WERI-Rb-1 (cell line): ENCODE results near the gene FOXRED2.

Experiments used
- DNase-seq: peaks from one replicate; pipeline ENCODE4 v3.0.0-alpha.2; 2020
- H3K27ac ChIP-seq: fragments of 250-450 bp; sonication (Bioruptor Pico); 2 replicates; pipeline ENCODE4 v1.5.1; 2020; ENCODE audit warnings: mild to moderate bottlenecking, moderate library complexity
- H3K27me3 ChIP-seq: fragments of 250-450 bp; sonication (Bioruptor Pico); 2 replicates; pipeline ENCODE4 v1.5.1; 2021; ENCODE audit warnings: mild to moderate bottlenecking, low read depth, moderate library complexity; ENCODE audit not compliant: insufficient read depth, severe bottlenecking
- H3K36me3 ChIP-seq: fragments of 250-450 bp; sonication (Bioruptor Pico); 2 replicates; pipeline ENCODE4 v1.5.1; 2020; ENCODE audit warnings: mild to moderate bottlenecking, moderate library complexity
- H3K4me3 ChIP-seq: 2 replicates; pipeline ENCODE4 v1.5.1; 2011; ENCODE audit warnings: low read depth, mild to moderate bottlenecking, control low read depth, low read length
- H3K9me3 ChIP-seq: fragments of 250-450 bp; sonication (Bioruptor Pico); 2 replicates; pipeline ENCODE4 v1.5.1; 2021; ENCODE audit warnings: mild to moderate bottlenecking, moderate library complexity; ENCODE audit not compliant: severe bottlenecking
- TF ChIP-seq, protein P1 (sequence below): IDR thresholded peaks from 2 replicates; pipeline ENCODE4 v1.5.1; 2011; ENCODE audit warnings: low read depth, mild to moderate bottlenecking, control low read depth, inconsistent platforms, low read length

FOXRED2 gene

DNA sequence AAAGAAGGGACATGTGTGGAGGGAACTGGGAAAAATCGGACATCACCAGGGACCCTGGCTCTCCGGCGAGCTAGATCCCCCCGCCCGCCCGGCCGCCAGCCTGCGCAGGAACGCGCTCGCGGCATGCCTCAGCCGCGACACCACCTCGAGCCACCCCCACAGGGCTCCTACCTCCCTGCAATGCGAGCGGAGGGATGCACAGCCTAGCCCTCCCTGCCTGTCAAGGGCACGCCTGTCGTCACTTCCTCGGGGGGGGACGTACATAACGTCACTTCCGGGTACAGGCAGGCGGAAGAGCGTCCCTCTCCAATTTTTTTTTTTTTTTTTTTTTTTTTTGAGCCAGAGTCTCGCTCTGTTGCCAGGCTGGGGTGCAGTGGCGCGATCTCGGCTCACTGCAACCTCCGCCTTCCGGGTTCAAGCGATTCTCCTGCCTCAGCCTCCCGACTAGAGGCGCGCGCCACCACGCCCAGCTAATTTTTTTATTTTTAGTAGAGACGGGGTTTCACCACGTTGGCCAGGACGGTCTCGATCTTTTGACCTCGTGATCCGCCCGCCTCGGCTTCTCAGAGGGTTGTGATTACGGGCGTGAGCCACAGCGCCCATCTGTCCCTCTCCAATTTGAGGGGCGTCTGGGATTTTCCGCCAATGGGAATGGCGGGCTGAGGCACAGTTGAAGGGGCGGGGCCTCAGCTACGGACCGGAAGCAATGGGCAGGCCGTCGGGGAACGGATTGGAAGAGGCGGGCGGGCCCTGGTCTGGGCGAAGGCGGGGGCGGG is 25.3 kb downstream of the FOXRED2 start, which contains the start of gene TXN2:
TSS of gene TXN2 (minus strand) at position 248 of the 776 bp plus-strand sequence. CDS start 803 bp downstream, outside the sequence.
- TF ChIP-seq, protein P1, sequence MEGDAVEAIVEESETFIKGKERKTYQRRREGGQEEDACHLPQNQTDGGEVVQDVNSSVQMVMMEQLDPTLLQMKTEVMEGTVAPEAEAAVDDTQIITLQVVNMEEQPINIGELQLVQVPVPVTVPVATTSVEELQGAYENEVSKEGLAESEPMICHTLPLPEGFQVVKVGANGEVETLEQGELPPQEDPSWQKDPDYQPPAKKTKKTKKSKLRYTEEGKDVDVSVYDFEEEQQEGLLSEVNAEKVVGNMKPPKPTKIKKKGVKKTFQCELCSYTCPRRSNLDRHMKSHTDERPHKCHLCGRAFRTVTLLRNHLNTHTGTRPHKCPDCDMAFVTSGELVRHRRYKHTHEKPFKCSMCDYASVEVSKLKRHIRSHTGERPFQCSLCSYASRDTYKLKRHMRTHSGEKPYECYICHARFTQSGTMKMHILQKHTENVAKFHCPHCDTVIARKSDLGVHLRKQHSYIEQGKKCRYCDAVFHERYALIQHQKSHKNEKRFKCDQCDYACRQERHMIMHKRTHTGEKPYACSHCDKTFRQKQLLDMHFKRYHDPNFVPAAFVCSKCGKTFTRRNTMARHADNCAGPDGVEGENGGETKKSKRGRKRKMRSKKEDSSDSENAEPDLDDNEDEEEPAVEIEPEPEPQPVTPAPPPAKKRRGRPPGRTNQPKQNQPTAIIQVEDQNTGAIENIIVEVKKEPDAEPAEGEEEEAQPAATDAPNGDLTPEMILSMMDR, result no peak
- H3K36me3 ChIP-seq, result peaks cover 29% of the 10 kb centered on the region
- peak; percentile 97 for DNase-seq

DNA sequence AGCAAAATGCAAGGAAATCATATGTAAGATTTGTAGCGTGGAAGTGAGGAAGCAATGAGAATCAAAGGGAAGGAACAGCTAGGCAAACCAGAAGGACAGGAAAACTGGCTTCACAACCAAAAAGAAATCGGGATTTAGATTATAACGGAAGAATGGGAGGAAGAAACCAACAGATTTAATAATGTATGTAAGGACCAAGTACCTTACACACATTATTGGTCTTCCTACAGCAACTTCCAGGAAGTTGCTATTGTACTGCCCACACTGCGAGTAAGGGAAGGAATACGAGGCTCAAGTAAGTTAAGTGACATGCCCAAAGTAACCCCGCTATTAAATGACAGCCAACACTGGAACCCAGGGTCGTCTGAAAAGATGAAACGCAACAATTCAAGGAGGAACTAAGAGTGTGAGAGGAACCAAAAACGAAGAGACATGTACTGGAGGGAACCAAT is 25.9 kb downstream of the FOXRED2 start:
- Histone ChIP-seq H3K27me3 (no peaks in the 10 kb centered on the region), H3K4me3 (peak overlapping the region; percentile 61), H3K36me3 (peaks cover 28% of the 10 kb centered on the region), H3K27ac (peak overlapping the region; percentile 100), H3K9me3 (no peaks in the 10 kb centered on the region)
- TF ChIP-seq, protein P1, result no peak
- no peak for DNase-seq

More for the DNA sequence above, 25.3 kb downstream of the FOXRED2 start, which contains the start of gene TXN2:
- peak within 1 kb of the TSS; percentile 100 for H3K27ac ChIP-seq
- H3K9me3 ChIP-seq, result no peaks in the 10 kb centered on the region
- peak within 1 kb of the TSS; percentile 61 for H3K4me3 ChIP-seq
- H3K27me3 ChIP-seq, result no peaks in the 10 kb centered on the region

DNA sequence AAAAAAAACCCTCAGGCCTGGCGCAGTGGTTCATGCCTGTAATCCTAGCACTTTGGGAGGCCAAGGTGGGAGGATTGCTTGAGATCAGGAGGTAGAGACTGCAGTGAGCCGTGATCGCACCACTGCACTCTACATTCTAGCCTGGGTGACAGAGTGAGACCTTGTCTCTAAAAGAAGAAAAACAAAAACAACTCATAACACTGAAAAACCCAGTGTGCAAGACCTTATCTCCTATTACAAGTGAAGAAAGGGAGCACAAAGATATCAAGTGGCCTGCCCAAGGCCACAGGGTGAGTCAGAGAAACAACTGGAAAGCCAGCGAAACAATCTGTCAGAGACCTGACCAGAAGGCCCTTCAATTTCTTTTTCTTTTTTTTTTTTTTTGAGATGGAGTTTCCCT is 27.9 kb downstream of the FOXRED2 start:
- TF ChIP-seq, protein P1, result no peak
- no peak for DNase-seq
- H3K27me3 ChIP-seq, result no peaks in the 10 kb centered on the region
- H3K36me3 ChIP-seq, result peaks cover 45% of the 10 kb centered on the region
- H3K9me3 ChIP-seq, result no peaks in the 10 kb centered on the region
- H3K27ac ChIP-seq, result no peak overlapping the region
- H3K4me3 ChIP-seq, result no peak overlapping the region

DNA sequence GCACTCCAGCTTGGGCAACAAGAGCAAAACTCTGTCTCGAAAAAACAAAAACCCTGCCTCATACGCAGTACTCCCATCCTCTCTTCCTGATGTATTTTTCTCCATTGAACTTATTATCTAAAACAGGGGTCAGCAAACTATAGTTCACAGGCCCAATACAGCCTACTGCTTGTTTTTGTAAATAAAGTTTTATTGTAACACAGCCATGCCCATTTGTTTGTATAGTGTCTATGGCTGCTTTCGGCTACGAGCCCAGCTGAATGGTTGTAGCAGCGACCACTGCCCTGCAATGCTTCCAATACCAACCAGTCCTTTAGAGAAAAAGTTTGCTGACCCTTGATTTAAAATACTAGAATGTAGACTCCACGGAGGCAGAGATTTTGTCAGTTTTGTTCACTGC is 31.5 kb downstream of the FOXRED2 start:
- Histone ChIP-seq H3K27ac (no peak overlapping the region), H3K27me3 (no peaks in the 10 kb centered on the region), H3K36me3 (peaks cover 52% of the 10 kb centered on the region), H3K9me3 (no peaks in the 10 kb centered on the region), H3K4me3 (no peak overlapping the region)
- TF ChIP-seq, protein P1, result no peak
- no peak for DNase-seq

DNA sequence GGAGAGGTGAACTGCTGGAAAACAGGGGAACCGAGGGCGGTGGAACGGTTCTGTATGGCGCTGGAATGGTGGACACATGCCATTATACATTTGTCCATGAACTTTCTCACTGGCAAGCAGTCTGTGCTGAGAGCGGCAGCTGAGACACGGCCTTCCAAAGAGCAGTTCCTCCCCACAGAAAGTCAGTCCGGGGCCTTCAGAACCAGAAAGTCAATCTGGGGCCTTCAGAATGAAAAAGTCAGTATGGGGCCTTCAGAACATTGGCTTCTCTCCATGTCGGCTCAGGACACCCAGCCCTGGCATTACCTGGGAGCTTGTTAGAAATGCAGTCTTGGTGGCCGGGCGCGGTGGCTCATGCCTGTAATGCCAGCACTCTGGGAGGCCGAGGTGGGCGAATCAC is 34.2 kb downstream of the FOXRED2 start:
- H3K27ac ChIP-seq, result no peak overlapping the region

More for the DNA sequence above, 34.2 kb downstream of the FOXRED2 start:
- Histone ChIP-seq H3K27me3 (no peaks in the 10 kb centered on the region), H3K4me3 (no peak overlapping the region), H3K9me3 (no peaks in the 10 kb centered on the region), H3K36me3 (peaks cover 40% of the 10 kb centered on the region)
- DNase-seq, result no peak
- TF ChIP-seq, protein P1, result no peak
